HepG2 (cell line): ENCODE results near the gene SOX9. TPM values are rescaled to one million over a fixed set of nuclear protein-coding genes. Genes with fewer than 3 reads are reported as not detected.

Experiments used
- CTCF ChIP-seq: sonication (generic); formaldehyde crosslinking; IDR thresholded peaks from 2 replicates; pipeline ENCODE4 v1.5.0; 2020; ENCODE audit warnings: mild to moderate bottlenecking, missing genetic modification reagents, moderate library complexity
- MED1 ChIP-seq: sonication (generic); formaldehyde crosslinking; IDR thresholded peaks from 2 replicates; pipeline ENCODE4 v1.4.0; 2020; ENCODE audit warnings: missing genetic modification reagents
- MTA3 ChIP-seq: sonication (generic); formaldehyde crosslinking; IDR thresholded peaks from 2 replicates; pipeline ENCODE4 v1.4.0; 2020; ENCODE audit warnings: missing genetic modification reagents
- MXD1 ChIP-seq: sonication (generic); formaldehyde crosslinking; IDR thresholded peaks from 2 replicates; pipeline ENCODE4 v1.4.0; 2020; ENCODE audit warnings: mild to moderate bottlenecking, missing genetic modification reagents
- PPARG ChIP-seq: conservative IDR thresholded peaks from 2 replicates; pipeline ENCODE4 v1.6.1; 2016; ENCODE audit warnings: missing biosample characterization, missing genetic modification reagents
- SIN3B ChIP-seq: fragments of 150-350 bp; IDR thresholded peaks from 2 replicates; pipeline ENCODE4 v1.6.1; 2014; ENCODE audit warnings: low read length
- SIX1 ChIP-seq: sonication (generic); formaldehyde crosslinking; IDR thresholded peaks from 2 replicates; pipeline ENCODE4 v1.4.0; 2020; ENCODE audit warnings: missing genetic modification reagents, borderline replicate concordance
- SNAPC5 ChIP-seq: sonication (generic); formaldehyde crosslinking; IDR thresholded peaks from 2 replicates; pipeline ENCODE4 v1.8.1; 2023; ENCODE audit warnings: mild to moderate bottlenecking, missing genetic modification reagents, borderline replicate concordance
- SNRNP70 ChIP-seq: fragments of 200-400 bp; formaldehyde crosslinking; IDR thresholded peaks from 2 replicates; pipeline ENCODE4 v1.6.1; 2017; ENCODE audit warnings: mild to moderate bottlenecking, low read depth, low read length, moderate library complexity
- TEF ChIP-seq: sonication (generic); formaldehyde crosslinking; IDR thresholded peaks from 2 replicates; pipeline ENCODE4 v1.5.0; 2020; ENCODE audit warnings: missing genetic modification reagents
- XRCC5 ChIP-seq: fragments of 200-400 bp; formaldehyde crosslinking; optimal IDR thresholded peaks from 2 replicates; pipeline ENCODE3; 2017; ENCODE audit warnings: mild to moderate bottlenecking, low read length
- ZFP62 ChIP-seq: sonication (generic); formaldehyde crosslinking; IDR thresholded peaks from 2 replicates; pipeline ENCODE4 v1.4.0; 2020; ENCODE audit warnings: missing genetic modification reagents
- ZNF256 ChIP-seq: sonication (generic); formaldehyde crosslinking; conservative IDR thresholded peaks from 2 replicates; pipeline ENCODE4 v1.4.0; 2020; ENCODE audit warnings: missing genetic modification reagents
- ZNF335 ChIP-seq: sonication (generic); formaldehyde crosslinking; IDR thresholded peaks from 2 replicates; pipeline ENCODE4 v1.4.0; 2020; ENCODE audit warnings: missing genetic modification reagents
- ZNF512 ChIP-seq: sonication (generic); formaldehyde crosslinking; IDR thresholded peaks from 2 replicates; pipeline ENCODE4 v1.4.0; 2020; ENCODE audit warnings: mild to moderate bottlenecking, missing genetic modification reagents
- ZNF563 ChIP-seq: sonication (generic); formaldehyde crosslinking; IDR thresholded peaks from 2 replicates; pipeline ENCODE4 v1.8.0; 2022; ENCODE audit warnings: mild to moderate bottlenecking, moderate library complexity, missing genetic modification reagents
- ZNF615 ChIP-seq: sonication (generic); formaldehyde crosslinking; IDR thresholded peaks from 2 replicates; pipeline ENCODE4 v1.5.0; 2020; ENCODE audit warnings: mild to moderate bottlenecking, missing genetic modification reagents, borderline replicate concordance
- polyA plus RNA-seq, 8 experiments: library from polyadenylated mRNA; depleted of rRNA in 3 of 8; stranded (reverse) in 7 of 8; unstranded in 1 of 8; fragments of >200 nt; fragmentation: Illumina TruSeq in 4 of 8; extraction: Trizol in 4 of 8; gene quantifications; 2 replicates each; pipeline versions ENCODE4 v1.2.1 to v1.2.3, GENCODE V29; 2011 to 2016; ENCODE audit warnings: low read depth in 4 of 8, missing spikeins in 1 of 8, mixed read lengths in 1 of 8; ENCODE audit not compliant: insufficient read depth in 1 of 8
- total RNA-seq, 5 experiments: library from RNA; depleted of rRNA; stranded (reverse); fragments of >200 nt; fragmentation: Illumina TruSeq; extraction: Trizol; gene quantifications; 2 replicates each; pipeline ENCODE4 v1.2.3, GENCODE V29; 2016; ENCODE audit warnings: low read depth in 1 of 5
- TF ChIP-seq, protein P1 (sequence below): IDR thresholded peaks from 2 replicates; pipeline ENCODE4 v1.6.1; 2018; ENCODE audit warnings: missing genetic modification reagents

SOX9 gene
- total and polyA plus RNA-seq, 2 of the 13 experiments (the other 11 are each of a cell fraction or from before 2014, with no cell fraction given), result 16.1 to 27.6 TPM

- TF ChIP-seq TEF (CRISPR knock-in tag) (0 out of 2 replicates have a peak, but pooled peaks have one; percentile 4), PPARG (no peak), SNAPC5 (CRISPR knock-in tag) (0 out of 2 replicates have a peak, but pooled peaks have one; percentile 26), ZNF563 (CRISPR knock-in tag) (peak; percentile 36; the same call in 1 of the 2 replicates), ZNF256 (no peak), MED1 (CRISPR knock-in tag) (peak; percentile 31; the same call in 1 of the 2 replicates), SNRNP70 (no peak), CTCF (CRISPR knock-in tag) (peak; percentile 48), MTA3 (CRISPR knock-in tag) (no peak), MXD1 (CRISPR knock-in tag) (peak; percentile 62; the same call in 1 of the 2 replicates), ZNF615 (no peak), SIN3B (0 out of 2 replicates have a peak, but pooled peaks have one; percentile 25), ZFP62 (no peak), ZNF512 (CRISPR knock-in tag) (no peak; the same call in 1 of the 2 replicates), ZNF335 (CRISPR knock-in tag) (peak; percentile 52; the same call in 1 of the 2 replicates), SIX1 (CRISPR knock-in tag) (no peak), XRCC5 (peak; percentile 57)
- TF ChIP-seq, protein P1, sequence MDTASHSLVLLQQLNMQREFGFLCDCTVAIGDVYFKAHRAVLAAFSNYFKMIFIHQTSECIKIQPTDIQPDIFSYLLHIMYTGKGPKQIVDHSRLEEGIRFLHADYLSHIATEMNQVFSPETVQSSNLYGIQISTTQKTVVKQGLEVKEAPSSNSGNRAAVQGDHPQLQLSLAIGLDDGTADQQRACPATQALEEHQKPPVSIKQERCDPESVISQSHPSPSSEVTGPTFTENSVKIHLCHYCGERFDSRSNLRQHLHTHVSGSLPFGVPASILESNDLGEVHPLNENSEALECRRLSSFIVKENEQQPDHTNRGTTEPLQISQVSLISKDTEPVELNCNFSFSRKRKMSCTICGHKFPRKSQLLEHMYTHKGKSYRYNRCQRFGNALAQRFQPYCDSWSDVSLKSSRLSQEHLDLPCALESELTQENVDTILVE (CRISPR knock-in tag), result no peak; the same call in 1 of the 2 replicates
Observed at GRCh38 chr17:72121164-72122009, 567 bp downstream of the SOX9 start (continued).
